Uterus (tissue), 2 donors: ENCODE results near the gene CCSER2.
"Not testable (repeated sequence)": the region's sequence is repeated elsewhere in the genome, so short reads cannot be mapped to it uniquely, and the experiment has no call there.

ENCODE experiments used
- POLR2A ChIP-seq, 2 donors: fragments of 450-650 bp; IDR thresholded peaks; one replicate each; pipeline ENCODE4 v1.6.1; 2016; ENCODE audit warnings: antibody characterized with exemption in 2 of 2, mild to moderate bottlenecking in 1 of 2, moderate library complexity in 1 of 2
- TF ChIP-seq, protein P1 (sequence below), 4 experiments: fragments of 200-600 bp in 2 of 4; fragments of 450-650 bp in 2 of 4; sonication (generic) in 2 of 4; IDR thresholded peaks; one replicate each; pipeline ENCODE4 v1.5.1; 2016 to 2019; ENCODE audit warnings: antibody characterized with exemption in 4 of 4, mild to moderate bottlenecking in 2 of 4, moderate library complexity in 1 of 4

DNA sequence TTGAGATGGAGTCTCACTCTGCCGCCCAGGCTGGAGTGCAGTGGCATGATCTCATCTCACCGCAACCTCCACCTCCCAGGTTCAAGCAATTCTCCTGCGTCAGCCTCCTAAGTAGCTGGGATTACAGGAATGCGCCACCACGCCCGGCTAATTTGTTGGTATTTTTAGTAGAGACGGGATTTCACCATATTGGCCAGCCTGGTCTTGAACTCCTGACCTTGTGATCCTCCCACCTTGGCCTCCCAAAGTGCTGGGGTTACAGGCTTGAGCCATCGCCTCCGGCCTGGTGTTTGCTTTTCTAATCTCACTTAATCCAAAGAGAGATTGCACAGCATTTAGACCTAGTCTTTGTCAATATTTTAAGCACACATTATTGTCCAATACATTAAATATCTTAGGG is 1.4 kb upstream of the CCSER2 start:
- TF ChIP-seq, protein P1, sequence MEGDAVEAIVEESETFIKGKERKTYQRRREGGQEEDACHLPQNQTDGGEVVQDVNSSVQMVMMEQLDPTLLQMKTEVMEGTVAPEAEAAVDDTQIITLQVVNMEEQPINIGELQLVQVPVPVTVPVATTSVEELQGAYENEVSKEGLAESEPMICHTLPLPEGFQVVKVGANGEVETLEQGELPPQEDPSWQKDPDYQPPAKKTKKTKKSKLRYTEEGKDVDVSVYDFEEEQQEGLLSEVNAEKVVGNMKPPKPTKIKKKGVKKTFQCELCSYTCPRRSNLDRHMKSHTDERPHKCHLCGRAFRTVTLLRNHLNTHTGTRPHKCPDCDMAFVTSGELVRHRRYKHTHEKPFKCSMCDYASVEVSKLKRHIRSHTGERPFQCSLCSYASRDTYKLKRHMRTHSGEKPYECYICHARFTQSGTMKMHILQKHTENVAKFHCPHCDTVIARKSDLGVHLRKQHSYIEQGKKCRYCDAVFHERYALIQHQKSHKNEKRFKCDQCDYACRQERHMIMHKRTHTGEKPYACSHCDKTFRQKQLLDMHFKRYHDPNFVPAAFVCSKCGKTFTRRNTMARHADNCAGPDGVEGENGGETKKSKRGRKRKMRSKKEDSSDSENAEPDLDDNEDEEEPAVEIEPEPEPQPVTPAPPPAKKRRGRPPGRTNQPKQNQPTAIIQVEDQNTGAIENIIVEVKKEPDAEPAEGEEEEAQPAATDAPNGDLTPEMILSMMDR (IDR thresholded peaks at IDR 0.05): not testable (repeated sequence)
- TF ChIP-seq POLR2A (IDR thresholded peaks at IDR 0.05): not testable (repeated sequence)
